ENCODE results near the gene TPCN1.

TPCN1 gene

GRCh38 chr12:113325916-113326315, 104.7 kb downstream of the TPCN1 start:
- H3K27ac ChIP-seq (replicated peaks; ENCODE audit: low read length): no peak overlapping the region
- no CpG with 5 or more reads among the region's 3 CpGs for WGBS, 2 donors (ENCODE audit: extremely low coverage in 2 of 2, insufficient read length in 2 of 2, insufficient replicate concordance in 1 of 2)
- no peak overlapping the region for H2AK5ac ChIP-seq (ENCODE audit: low read depth, low read length)
- H3K14ac ChIP-seq (ENCODE audit: low read length): no peak overlapping the region
- no peak overlapping the region for H4K8ac ChIP-seq (ENCODE audit: low read depth, low read length)
- H3K18ac ChIP-seq (ENCODE audit: low read length): no peak overlapping the region
- no peak overlapping the region for H2BK12ac ChIP-seq (ENCODE audit: low read length)
- H3K36me3 ChIP-seq (replicated peaks in 1 of 2; ENCODE audit: control insufficient read depth in 2 of 2, insufficient read depth in 2 of 2, low read length in 2 of 2): no peaks in the 10 kb centered on the region
- H3K4me3 ChIP-seq (ENCODE audit: low read length in 2 of 2): no peak overlapping the region
- no peaks in the 10 kb centered on the region for H3K79me1 ChIP-seq (ENCODE audit: low read depth, low read length)
- DNase-seq (ENCODE audit: low spot score): no peak
- no peaks in the 10 kb centered on the region for H3K27me3 ChIP-seq (ENCODE audit: control insufficient read depth in 3 of 3, insufficient read depth in 3 of 3, low read depth in 1 of 3, low read length in 3 of 3)
- H3K4ac ChIP-seq (ENCODE audit: low read length): no peak overlapping the region
- H3K9me3 ChIP-seq (replicated peaks in 1 of 2; ENCODE audit: control insufficient read depth in 2 of 2, insufficient read depth in 1 of 2, low read depth in 1 of 2, low read length in 2 of 2): peaks cover 5% of the 10 kb centered on the region in 2 donors
- no peak overlapping the region for H2AFZ ChIP-seq (ENCODE audit: low read length)
- H2BK120ac ChIP-seq (ENCODE audit: low read depth, low read length): no peak overlapping the region
- H3K4me2 ChIP-seq (ENCODE audit: insufficient read depth, low read length, poor library complexity, severe bottlenecking): no peak overlapping the region
- H2BK15ac ChIP-seq (ENCODE audit: low read length): no peak overlapping the region
- no peak overlapping the region for H4K91ac ChIP-seq (ENCODE audit: low read depth, low read length, poor library complexity)
- no peak overlapping the region for H3K9ac ChIP-seq (ENCODE audit: low read depth, low read length, poor library complexity)
- no peak overlapping the region for H2BK5ac ChIP-seq (ENCODE audit: low read length)
- no peaks in the 10 kb centered on the region for H3K4me1 ChIP-seq (ENCODE audit: control insufficient read depth in 2 of 2, insufficient read depth in 1 of 2, low read depth in 1 of 2, low read length in 2 of 2)
- no peak overlapping the region for H3K23ac ChIP-seq (ENCODE audit: low read depth, low read length, poor library complexity)

GRCh38 chr12:113326775-113327395, 105.6 kb downstream of the TPCN1 start:
- no peak overlapping the region for H3K23ac ChIP-seq (ENCODE audit: low read depth, low read length, poor library complexity)
- no peak overlapping the region for H3K14ac ChIP-seq (ENCODE audit: low read length)
- H2BK15ac ChIP-seq (ENCODE audit: low read length): no peak overlapping the region
- H3K4me3 ChIP-seq (ENCODE audit: low read length in 2 of 2): no peak overlapping the region
- no peaks in the 10 kb centered on the region for H3K4me1 ChIP-seq (ENCODE audit: control insufficient read depth in 2 of 2, insufficient read depth in 1 of 2, low read depth in 1 of 2, low read length in 2 of 2)
- no peak overlapping the region for H3K27ac ChIP-seq (replicated peaks; ENCODE audit: low read length)
- H2BK120ac ChIP-seq (ENCODE audit: low read depth, low read length): no peak overlapping the region
- WGBS, 2 donors (ENCODE audit: extremely low coverage in 2 of 2, insufficient read length in 2 of 2, insufficient replicate concordance in 1 of 2): no CpG with 5 or more reads among the region's 4 CpGs
- H2AFZ ChIP-seq (ENCODE audit: low read length): no peak overlapping the region
- no peak for DNase-seq (ENCODE audit: low spot score)
- H4K8ac ChIP-seq (ENCODE audit: low read depth, low read length): no peak overlapping the region
- no peaks in the 10 kb centered on the region for H3K36me3 ChIP-seq (replicated peaks in 1 of 2; ENCODE audit: control insufficient read depth in 2 of 2, insufficient read depth in 2 of 2, low read length in 2 of 2)
- no peak overlapping the region for H2BK5ac ChIP-seq (ENCODE audit: low read length)
- no peak overlapping the region for H4K91ac ChIP-seq (ENCODE audit: low read depth, low read length, poor library complexity)
- no peak overlapping the region for H3K18ac ChIP-seq (ENCODE audit: low read length)
- no peak overlapping the region for H2AK5ac ChIP-seq (ENCODE audit: low read depth, low read length)
- H3K79me1 ChIP-seq (ENCODE audit: low read depth, low read length): no peaks in the 10 kb centered on the region
- no peak overlapping the region for H3K4ac ChIP-seq (ENCODE audit: low read length)
- peaks cover 0 to 4% of the 10 kb centered on the region in 2 donors for H3K9me3 ChIP-seq (replicated peaks in 1 of 2; ENCODE audit: control insufficient read depth in 2 of 2, insufficient read depth in 1 of 2, low read depth in 1 of 2, low read length in 2 of 2)
- no peak overlapping the region for H3K9ac ChIP-seq (ENCODE audit: low read depth, low read length, poor library complexity)
- no peak overlapping the region for H3K4me2 ChIP-seq (ENCODE audit: insufficient read depth, low read length, poor library complexity, severe bottlenecking)
- H3K27me3 ChIP-seq (ENCODE audit: control insufficient read depth in 3 of 3, insufficient read depth in 3 of 3, low read depth in 1 of 3, low read length in 3 of 3): no peaks in the 10 kb centered on the region
- no peak overlapping the region for H2BK12ac ChIP-seq (ENCODE audit: low read length)

GRCh38 chr12:113328368-113328889, 107.2 kb downstream of the TPCN1 start:
- Histone ChIP-seq H2BK120ac (ENCODE audit: low read depth, low read length) (no peak overlapping the region), H3K14ac (ENCODE audit: low read length) (no peak overlapping the region), H2AFZ (ENCODE audit: low read length) (no peak overlapping the region), H2BK5ac (ENCODE audit: low read length) (no peak overlapping the region), H3K18ac (ENCODE audit: low read length) (no peak overlapping the region), H3K79me1 (ENCODE audit: low read depth, low read length) (no peaks in the 10 kb centered on the region), H3K4ac (ENCODE audit: low read length) (no peak overlapping the region), H3K4me1 (ENCODE audit: control insufficient read depth in 2 of 2, insufficient read depth in 1 of 2, low read depth in 1 of 2, low read length in 2 of 2) (no peaks in the 10 kb centered on the region), H3K27me3 (ENCODE audit: control insufficient read depth in 3 of 3, insufficient read depth in 3 of 3, low read depth in 1 of 3, low read length in 3 of 3) (no peaks in the 10 kb centered on the region), H3K23ac (ENCODE audit: low read depth, low read length, poor library complexity) (no peak overlapping the region), H3K4me3 (ENCODE audit: low read length in 2 of 2) (no peak overlapping the region), H3K27ac (replicated peaks; ENCODE audit: low read length) (no peak overlapping the region), H4K91ac (ENCODE audit: low read depth, low read length, poor library complexity) (no peak overlapping the region), H2BK12ac (ENCODE audit: low read length) (no peak overlapping the region), H3K9me3 (replicated peaks in 1 of 2; ENCODE audit: control insufficient read depth in 2 of 2, insufficient read depth in 1 of 2, low read depth in 1 of 2, low read length in 2 of 2) (peaks cover 0 to 2% of the 10 kb centered on the region in 2 donors), H2BK15ac (ENCODE audit: low read length) (no peak overlapping the region), H3K9ac (ENCODE audit: low read depth, low read length, poor library complexity) (no peak overlapping the region), H2AK5ac (ENCODE audit: low read depth, low read length) (no peak overlapping the region), H3K36me3 (replicated peaks in 1 of 2; ENCODE audit: control insufficient read depth in 2 of 2, insufficient read depth in 2 of 2, low read length in 2 of 2) (no peaks in the 10 kb centered on the region), H4K8ac (ENCODE audit: low read depth, low read length) (no peak overlapping the region), H3K4me2 (ENCODE audit: insufficient read depth, low read length, poor library complexity, severe bottlenecking) (no peak overlapping the region)
- no CpG with 5 or more reads among the region's 5 CpGs for WGBS, 2 donors (ENCODE audit: extremely low coverage in 2 of 2, insufficient read length in 2 of 2, insufficient replicate concordance in 1 of 2)
- no peak for DNase-seq (ENCODE audit: low spot score)

- peaks cover 0 to 5% (median 0%) of the 10 kb centered on the region in 3 experiments for H3K27me3 ChIP-seq (ENCODE audit: control insufficient read depth in 3 of 3, insufficient read depth in 3 of 3, low read depth in 1 of 3, low read length in 3 of 3)
- no peak overlapping the region for H3K4ac ChIP-seq (ENCODE audit: low read length)
- DNase-seq (ENCODE audit: low spot score): no peak
- no peak overlapping the region for H3K4me2 ChIP-seq (ENCODE audit: insufficient read depth, low read length, poor library complexity, severe bottlenecking)
- H3K36me3 ChIP-seq (replicated peaks in 1 of 2; ENCODE audit: control insufficient read depth in 2 of 2, insufficient read depth in 2 of 2, low read length in 2 of 2): no peaks in the 10 kb centered on the region
- no peak overlapping the region for H3K9ac ChIP-seq (ENCODE audit: low read depth, low read length, poor library complexity)
- H2AK5ac ChIP-seq (ENCODE audit: low read depth, low read length): no peak overlapping the region
- peak overlapping the region; percentile 54 for H2BK5ac ChIP-seq (ENCODE audit: low read length)
- H2BK12ac ChIP-seq (ENCODE audit: low read length): no peak overlapping the region
- H3K9me3 ChIP-seq (replicated peaks in 1 of 2; ENCODE audit: control insufficient read depth in 2 of 2, insufficient read depth in 1 of 2, low read depth in 1 of 2, low read length in 2 of 2): peaks cover 0 to 2% of the 10 kb centered on the region in 2 donors
- no peak overlapping the region for H3K14ac ChIP-seq (ENCODE audit: low read length)
- no peaks in the 10 kb centered on the region for H3K79me1 ChIP-seq (ENCODE audit: low read depth, low read length)
- H3K18ac ChIP-seq (ENCODE audit: low read length): peak overlapping the region; percentile 72
- H3K4me1 ChIP-seq (ENCODE audit: control insufficient read depth in 2 of 2, insufficient read depth in 1 of 2, low read depth in 1 of 2, low read length in 2 of 2): no peaks in the 10 kb centered on the region
- H2BK120ac ChIP-seq (ENCODE audit: low read depth, low read length): no peak overlapping the region
- no peak overlapping the region for H2AFZ ChIP-seq (ENCODE audit: low read length)
- H2BK15ac ChIP-seq (ENCODE audit: low read length): no peak overlapping the region
- no peak overlapping the region for H3K27ac ChIP-seq (replicated peaks; ENCODE audit: low read length)
- H3K23ac ChIP-seq (ENCODE audit: low read depth, low read length, poor library complexity): no peak overlapping the region
- H4K8ac ChIP-seq (ENCODE audit: low read depth, low read length): no peak overlapping the region
- WGBS, 2 donors (ENCODE audit: extremely low coverage in 2 of 2, insufficient read length in 2 of 2, insufficient replicate concordance in 1 of 2): no CpG with 5 or more reads among the region's 9 CpGs
- no peak overlapping the region for H4K91ac ChIP-seq (ENCODE audit: low read depth, low read length, poor library complexity)
- no peak overlapping the region for H3K4me3 ChIP-seq (ENCODE audit: low read length in 2 of 2)
These were observed 107.9 kb downstream of the TPCN1 start for GRCh38 chr12:113329022-113329790.
